Type B pancreatic cell (in vitro differentiated cells): ENCODE results near the gene GRIA4. TPM values are rescaled to one million over a fixed set of nuclear protein-coding genes. Genes with fewer than 3 reads are reported as not detected.

Source experiments
- DNase-seq: peaks from one replicate; pipeline ENCODE4 v3.0.0; 2021; ENCODE audit warnings: mixed read lengths; ENCODE audit not compliant: unreplicated experiment; ENCODE audit errors: extremely low spot score
- H3K27ac Mint-ChIP-seq: 2 replicates; pipeline ENCODE4 v1.8.0; 2021; ENCODE audit warnings: mild to moderate bottlenecking, mixed read lengths
- H3K27me3 Mint-ChIP-seq: 2 replicates; pipeline ENCODE4 v1.8.0; 2021; ENCODE audit warnings: mixed read lengths
- H3K36me3 Mint-ChIP-seq: 2 replicates; pipeline ENCODE4 v1.8.0; 2021; ENCODE audit warnings: mixed read lengths
- H3K4me1 Mint-ChIP-seq: one replicate; pipeline ENCODE4 v1.8.0; 2021; ENCODE audit warnings: mixed read lengths; ENCODE audit not compliant: unreplicated experiment
- H3K4me3 Mint-ChIP-seq: 2 replicates; pipeline ENCODE4 v1.8.0; 2021; ENCODE audit warnings: mild to moderate bottlenecking, mixed read lengths
- H3K9me3 Mint-ChIP-seq: 2 replicates; pipeline ENCODE4 v1.8.0; 2021; ENCODE audit warnings: mixed read lengths
- total RNA-seq: library from RNA; stranded (reverse); gene quantifications from 2 replicates; pipeline ENCODE4 v1.2.1, GENCODE V29; 2021; ENCODE audit warnings: low replicate concordance
- TF ChIP-seq, protein P1 (sequence below): fragments of 200-600 bp; sonication (generic); conservative IDR thresholded peaks from 2 replicates; pipeline ENCODE4 v1.5.0; 2021; ENCODE audit warnings: antibody characterized with exemption, mild to moderate bottlenecking

Gene GRIA4
- total RNA-seq, 1 donor from 2014 or later = 26.7 TPM

DNA sequence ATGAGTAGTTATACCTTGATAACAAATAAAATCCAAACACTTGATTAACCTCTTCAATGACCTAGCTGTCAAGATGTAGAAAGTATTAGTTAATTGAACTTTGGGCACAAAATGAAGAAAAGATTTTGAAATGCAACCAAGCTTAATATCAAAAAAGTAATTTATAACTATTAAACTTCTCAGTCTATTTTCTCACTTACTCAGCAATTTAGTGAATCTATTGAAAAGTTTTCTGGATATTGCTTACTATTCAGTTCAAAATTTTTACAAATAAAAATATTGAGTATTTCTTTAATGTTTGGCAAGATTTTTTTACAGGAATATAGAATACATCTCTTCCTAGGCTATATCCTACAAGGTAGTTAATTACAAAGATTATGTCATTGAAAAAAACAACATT is 192.5 kb downstream of the GRIA4 start:
- TF ChIP-seq, protein P1, sequence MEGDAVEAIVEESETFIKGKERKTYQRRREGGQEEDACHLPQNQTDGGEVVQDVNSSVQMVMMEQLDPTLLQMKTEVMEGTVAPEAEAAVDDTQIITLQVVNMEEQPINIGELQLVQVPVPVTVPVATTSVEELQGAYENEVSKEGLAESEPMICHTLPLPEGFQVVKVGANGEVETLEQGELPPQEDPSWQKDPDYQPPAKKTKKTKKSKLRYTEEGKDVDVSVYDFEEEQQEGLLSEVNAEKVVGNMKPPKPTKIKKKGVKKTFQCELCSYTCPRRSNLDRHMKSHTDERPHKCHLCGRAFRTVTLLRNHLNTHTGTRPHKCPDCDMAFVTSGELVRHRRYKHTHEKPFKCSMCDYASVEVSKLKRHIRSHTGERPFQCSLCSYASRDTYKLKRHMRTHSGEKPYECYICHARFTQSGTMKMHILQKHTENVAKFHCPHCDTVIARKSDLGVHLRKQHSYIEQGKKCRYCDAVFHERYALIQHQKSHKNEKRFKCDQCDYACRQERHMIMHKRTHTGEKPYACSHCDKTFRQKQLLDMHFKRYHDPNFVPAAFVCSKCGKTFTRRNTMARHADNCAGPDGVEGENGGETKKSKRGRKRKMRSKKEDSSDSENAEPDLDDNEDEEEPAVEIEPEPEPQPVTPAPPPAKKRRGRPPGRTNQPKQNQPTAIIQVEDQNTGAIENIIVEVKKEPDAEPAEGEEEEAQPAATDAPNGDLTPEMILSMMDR = no peak
- Mint-ChIP-seq H3K36me3 (no peaks in the 10 kb centered on the region), H3K9me3 (no peaks in the 10 kb centered on the region), H3K27me3 (no peaks in the 10 kb centered on the region), H3K27ac (no peak overlapping the region), H3K4me1 (no peaks in the 10 kb centered on the region), H3K4me3 (no peak overlapping the region)
- no peak for DNase-seq

DNA sequence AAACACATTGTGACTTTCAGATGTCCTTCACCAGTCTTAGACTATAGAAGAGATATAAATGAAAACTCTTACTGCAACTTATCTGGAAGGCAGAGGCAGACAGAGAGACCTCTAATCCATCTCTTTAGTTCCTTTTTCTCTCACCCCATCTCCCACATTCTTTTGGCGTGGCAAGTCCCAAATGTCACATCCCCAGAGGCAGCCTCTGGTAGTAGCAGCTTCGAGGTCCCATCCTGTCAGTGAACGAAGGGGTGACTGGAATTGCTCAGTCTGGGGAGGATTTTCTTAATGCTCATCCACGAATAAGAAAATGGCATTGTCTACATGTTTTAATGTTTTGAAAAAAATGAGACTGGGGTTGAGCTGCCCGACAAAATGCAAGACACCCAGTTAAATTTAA is 201.4 kb downstream of the GRIA4 start:
- no peaks in the 10 kb centered on the region for H3K36me3 Mint-ChIP-seq
- H3K4me3 Mint-ChIP-seq = no peak overlapping the region
- no peaks in the 10 kb centered on the region for H3K4me1 Mint-ChIP-seq
- no peaks in the 10 kb centered on the region for H3K27me3 Mint-ChIP-seq
- TF ChIP-seq, protein P1 = no peak
- DNase-seq = no peak
- no peak overlapping the region for H3K27ac Mint-ChIP-seq
- H3K9me3 Mint-ChIP-seq = no peaks in the 10 kb centered on the region

DNA sequence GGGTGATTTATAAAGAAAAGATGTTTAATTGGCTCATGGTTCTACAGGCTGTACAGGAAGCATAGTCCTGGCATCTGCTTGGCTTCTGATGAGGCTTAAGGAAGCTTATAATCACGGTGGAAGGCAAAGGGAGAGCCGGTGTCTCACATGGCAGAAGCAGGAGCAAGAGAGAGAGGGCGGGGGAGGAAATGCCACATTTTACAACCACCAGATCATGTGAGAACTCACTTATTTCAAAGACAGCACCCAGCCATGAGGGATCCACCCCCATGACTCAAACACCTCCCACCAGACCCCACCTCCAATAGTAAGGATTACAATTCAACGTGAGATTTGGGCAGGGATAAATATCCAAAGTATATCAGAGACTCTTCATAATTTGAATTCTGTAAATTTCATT is 211.5 kb downstream of the GRIA4 start:
- Mint-ChIP-seq H3K27ac (no peak overlapping the region), H3K4me3 (no peak overlapping the region), H3K36me3 (no peaks in the 10 kb centered on the region), H3K27me3 (no peaks in the 10 kb centered on the region), H3K4me1 (peaks cover 4% of the 10 kb centered on the region), H3K9me3 (peaks cover 3% of the 10 kb centered on the region)
- DNase-seq = no peak
- TF ChIP-seq, protein P1 = no peak

DNA sequence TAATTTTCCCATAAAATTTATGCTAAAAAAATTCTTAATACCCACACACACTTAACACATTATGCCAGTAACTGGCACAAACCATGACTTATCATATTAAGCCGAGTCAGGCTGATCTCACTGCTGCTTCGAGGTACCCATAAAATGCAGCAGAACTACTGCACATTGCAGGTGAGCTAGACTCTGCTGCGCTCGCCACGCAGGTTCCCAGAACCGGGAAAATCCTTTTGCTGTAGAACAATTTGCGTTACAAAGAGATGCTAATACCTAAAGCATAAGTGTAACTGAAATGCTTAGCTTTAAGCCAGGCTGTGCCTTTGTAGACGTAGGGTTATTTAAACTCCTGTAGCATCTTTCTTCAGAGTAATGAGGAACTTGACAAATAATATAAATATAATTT is 211.9 kb downstream of the GRIA4 start:
- Mint-ChIP-seq H3K4me3 (no peak overlapping the region), H3K27ac (no peak overlapping the region), H3K9me3 (peaks cover 3% of the 10 kb centered on the region), H3K4me1 (peaks cover 4% of the 10 kb centered on the region), H3K36me3 (no peaks in the 10 kb centered on the region), H3K27me3 (no peaks in the 10 kb centered on the region)
- DNase-seq = no peak
- TF ChIP-seq, protein P1 = no peak

DNA sequence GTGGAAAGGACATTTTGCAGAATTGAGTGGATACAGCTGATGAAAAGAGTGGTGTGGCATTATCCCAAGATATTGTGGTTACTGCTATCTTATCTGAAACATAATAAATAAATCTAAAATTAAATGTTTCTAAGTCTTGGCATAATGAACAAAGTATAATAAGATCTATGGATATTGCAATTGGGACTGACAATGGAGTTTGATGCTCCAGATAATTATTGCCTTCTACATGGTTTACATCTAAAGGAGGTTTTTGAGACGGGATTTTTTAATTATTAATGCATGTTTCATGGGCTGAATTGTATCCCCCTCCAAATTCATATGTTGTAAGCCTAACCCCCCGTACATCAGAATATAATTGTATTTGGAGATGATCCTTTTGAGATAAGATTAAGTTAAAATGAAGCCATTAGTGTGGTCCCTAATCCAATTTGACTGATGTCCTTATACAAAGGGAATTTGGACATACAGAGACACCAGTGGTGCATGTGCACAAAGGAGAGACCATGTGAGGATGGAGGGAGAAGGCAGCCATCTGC is 213.7 kb downstream of the GRIA4 start:
- no peak overlapping the region for H3K27ac Mint-ChIP-seq
- no peaks in the 10 kb centered on the region for H3K36me3 Mint-ChIP-seq
- no peaks in the 10 kb centered on the region for H3K9me3 Mint-ChIP-seq
- H3K4me3 Mint-ChIP-seq = no peak overlapping the region
- H3K4me1 Mint-ChIP-seq = peaks cover 4% of the 10 kb centered on the region
- H3K27me3 Mint-ChIP-seq = no peaks in the 10 kb centered on the region
- TF ChIP-seq, protein P1 = no peak
- no peak for DNase-seq
